ENCODE measurements around the gene EXOC2. TPM values are rescaled to one million over a fixed set of nuclear protein-coding genes. Genes with fewer than 3 reads are reported as not detected.

Gene EXOC2
- total and polyA plus RNA-seq, 10 of the 15 experiments (the other 5 are each of a cell fraction or from before 2014, with no cell fraction given) = 8.7 to 32.8 (median 20.7) TPM

- no peak for DNase-seq (ENCODE audit: low read depth, low spot score)
- TF ChIP-seq IRF4 (IDR thresholded peaks at IDR 0.05; ENCODE audit: low read depth, low read length) = no peak
- H3K9me3 ChIP-seq (replicated peaks; ENCODE audit: control insufficient read depth, insufficient read depth, low read length) = no peaks in the 10 kb centered on the region
- no peak for FAIRE-seq
- no peaks in the 10 kb centered on the region for H4K20me1 ChIP-seq (ENCODE audit: control insufficient read depth, insufficient read depth)
- no peak overlapping the region for H3K4me2 ChIP-seq (ENCODE audit: control insufficient read depth, insufficient read depth)
- no peaks in the 10 kb centered on the region for H3K4me1 ChIP-seq (ENCODE audit: control insufficient read depth, insufficient read depth, low read length)
- H3K27ac ChIP-seq (ENCODE audit: control insufficient read depth, insufficient read depth) = no peak overlapping the region
- ChIA-PET CTCF (interaction anchor here (0.8 to 1.2 kb wide), 2 partner anchors 8 to 21 kb away, joined by 3 read pairs; no protein-coding TSS in a partner anchor), POLR2A (no interaction called here), SMC1A (ENCODE audit: uncharacterized antibody, unreplicated experiment) (interaction anchor here (0.7 to 1.9 kb wide), 2 partner anchors 8 to 18 kb away, joined by 3 to 6 read pairs; partner anchors contain the start of gene EXOC2), RAD21 (ENCODE audit: unreplicated experiment) (no interaction called here)
- 43% methylated on average over 4 of the region's 4 CpGs for WGBS (ENCODE audit: insufficient coverage, insufficient replicate concordance, low lambda C conversion rate, missing lambda C conversion rate)
- BruUV-seq (replicated peaks) = no TSS peak
- H2AFZ ChIP-seq (ENCODE audit: control insufficient read depth, low read depth, low read length) = no peak overlapping the region
- H3K9ac ChIP-seq (ENCODE audit: control insufficient read depth, insufficient read depth, low read length) = no peak overlapping the region
- H3K4me3 ChIP-seq = no peak overlapping the region
- intact Hi-C loops (cut with micrococcal nuclease; ENCODE audit: unreplicated experiment) (no loop called here), in situ Hi-C loops (cut with MboI) (no loop called here)
- H3K36me3 ChIP-seq (ENCODE audit: control insufficient read depth in 2 of 2, insufficient read depth in 2 of 2, low read length in 1 of 2) = no peaks in the 10 kb centered on the region
- H3K79me2 ChIP-seq (ENCODE audit: control insufficient read depth, insufficient read depth, low read length) = no peaks in the 10 kb centered on the region
- H3K27me3 ChIP-seq (replicated peaks in 1 of 2; ENCODE audit: control insufficient read depth in 2 of 2, insufficient read depth in 2 of 2, low read length in 1 of 2) = no peaks in the 10 kb centered on the region; a peak in 2 of 4 replicates
- no peak for ATAC-seq
Measured at GRCh38 chr6:701215-701614, 8.3 kb upstream of the EXOC2 start.

- intact Hi-C loops (cut with micrococcal nuclease; ENCODE audit: unreplicated experiment) (no loop called here), in situ Hi-C loops (cut with MboI) (no loop called here)
- H4K20me1 ChIP-seq (ENCODE audit: control insufficient read depth, insufficient read depth) = no peaks in the 10 kb centered on the region
- ChIA-PET CTCF (interaction anchor here (0.8 to 1.2 kb wide), 2 partner anchors 9 to 21 kb away, joined by 3 read pairs; no protein-coding TSS in a partner anchor), SMC1A (ENCODE audit: uncharacterized antibody, unreplicated experiment) (no interaction called here), POLR2A (no interaction called here), RAD21 (ENCODE audit: unreplicated experiment) (interaction anchor here (0.6 kb wide), 1 partner anchor 278 kb away, joined by 3 read pairs; no protein-coding TSS in a partner anchor)
- H3K4me3 ChIP-seq = no peak overlapping the region
- H3K36me3 ChIP-seq (ENCODE audit: control insufficient read depth in 2 of 2, insufficient read depth in 2 of 2, low read length in 1 of 2) = no peaks in the 10 kb centered on the region
- H3K27ac ChIP-seq (ENCODE audit: control insufficient read depth, insufficient read depth) = no peak overlapping the region
- ATAC-seq (no peak), FAIRE-seq (no peak), DNase-seq (ENCODE audit: low read depth, low spot score) (no peak)
- no peaks in the 10 kb centered on the region for H3K4me1 ChIP-seq (ENCODE audit: control insufficient read depth, insufficient read depth, low read length)
- no peaks in the 10 kb centered on the region; a peak in 2 of 4 replicates for H3K27me3 ChIP-seq (replicated peaks in 1 of 2; ENCODE audit: control insufficient read depth in 2 of 2, insufficient read depth in 2 of 2, low read length in 1 of 2)
- WGBS (ENCODE audit: insufficient coverage, insufficient replicate concordance, low lambda C conversion rate, missing lambda C conversion rate) = 78% methylated on average over 3 of the region's 3 CpGs
- no TSS peak for BruUV-seq (replicated peaks)
- H2AFZ ChIP-seq (ENCODE audit: control insufficient read depth, low read depth, low read length) = no peak overlapping the region
- H3K79me2 ChIP-seq (ENCODE audit: control insufficient read depth, insufficient read depth, low read length) = no peaks in the 10 kb centered on the region
- no peak for TF ChIP-seq PAX5 (IDR thresholded peaks at IDR 0.05; ENCODE audit: borderline replicate concordance, low read depth, low read length)
- no peak overlapping the region for H3K9ac ChIP-seq (ENCODE audit: control insufficient read depth, insufficient read depth, low read length)
- H3K4me2 ChIP-seq (ENCODE audit: control insufficient read depth, insufficient read depth) = no peak overlapping the region
- no peaks in the 10 kb centered on the region for H3K9me3 ChIP-seq (replicated peaks; ENCODE audit: control insufficient read depth, insufficient read depth, low read length)
Measured at GRCh38 chr6:700490-700889, 7.6 kb upstream of the EXOC2 start.
